Keratinocyte (primary cell): ENCODE measurements around the gene TMEM178A. TPM values are rescaled to one million over a fixed set of nuclear protein-coding genes. Genes with fewer than 3 reads are reported as not detected.

ENCODE experiments used
- DNase-seq: peaks from one replicate; pipeline ENCODE4 v3.0.0-alpha.2; 2011; ENCODE audit warnings: low read depth, missing footprints, low spot score
- FAIRE-seq: peaks from 2 replicates; lab custom pipeline; 2011; peaks lifted over from hg19 to GRCh38; lab: Jason Lieb, UNC
- H2AFZ ChIP-seq: 2 replicates; pipeline ENCODE4 v1.6.0; 2012; ENCODE audit warnings: low read length, control low read depth, inconsistent platforms; ENCODE audit not compliant: control insufficient read depth
- H3K27ac ChIP-seq: 2 replicates; pipeline ENCODE4 v1.5.1; 2011; ENCODE audit warnings: low read length; ENCODE audit not compliant: control insufficient read depth, insufficient read depth
- H3K27me3 ChIP-seq: 3 replicates; pipeline ENCODE4 v1.6.0; 2011; ENCODE audit warnings: low read length; ENCODE audit not compliant: control insufficient read depth, insufficient read depth; ENCODE audit errors: extremely low read depth
- H3K36me3 ChIP-seq, 2 experiments: 2 replicates in 1 of 2; 3 replicates in 1 of 2; pipeline ENCODE4 v1.5.1; 2011; ENCODE audit warnings: low read length in 2 of 2, mild to moderate bottlenecking in 1 of 2; ENCODE audit not compliant: control insufficient read depth in 2 of 2, insufficient read depth in 2 of 2; ENCODE audit errors: extremely low read depth in 1 of 2
- H3K4me1 ChIP-seq: 3 replicates; pipeline ENCODE4 v1.5.1; 2011; ENCODE audit warnings: low read length; ENCODE audit not compliant: control insufficient read depth, insufficient read depth; ENCODE audit errors: extremely low read depth
- H3K4me2 ChIP-seq: 3 replicates; pipeline ENCODE4 v1.6.0; 2011; ENCODE audit warnings: low read depth, low read length; ENCODE audit not compliant: control insufficient read depth, insufficient read depth; ENCODE audit errors: extremely low read depth
- H3K4me3 ChIP-seq, 3 experiments: fragments of 200-600 bp in 1 of 3; sonication (generic) in 1 of 3; 2 replicates in 2 of 3; 3 replicates in 1 of 3; pipeline ENCODE4 v1.5.1; 2011 to 2016; ENCODE audit warnings: low read length in 3 of 3, mild to moderate bottlenecking in 3 of 3, control low read depth in 2 of 3, inconsistent platforms in 1 of 3, low read depth in 1 of 3, mixed read lengths in 1 of 3, mixed run types in 1 of 3, moderate library complexity in 1 of 3; ENCODE audit not compliant: control insufficient read depth in 2 of 3, insufficient read depth in 2 of 3; ENCODE audit errors: extremely low read depth in 1 of 3
- H3K79me2 ChIP-seq: 2 replicates; pipeline ENCODE4 v1.6.0; 2012; ENCODE audit warnings: low read length; ENCODE audit not compliant: control insufficient read depth, insufficient read depth
- H3K9ac ChIP-seq: 3 replicates; pipeline ENCODE4 v1.6.0; 2011; ENCODE audit warnings: low read length; ENCODE audit not compliant: control insufficient read depth, insufficient read depth; ENCODE audit errors: extremely low read depth
- H3K9me1 ChIP-seq: 3 replicates; pipeline ENCODE4 v1.6.0; 2011; ENCODE audit warnings: low read length; ENCODE audit not compliant: control insufficient read depth, insufficient read depth; ENCODE audit errors: extremely low read depth
- H3K9me3 ChIP-seq: 2 replicates; pipeline ENCODE4 v1.5.1; 2012; ENCODE audit warnings: low read depth, low read length; ENCODE audit not compliant: control insufficient read depth
- H4K20me1 ChIP-seq: 3 replicates; pipeline ENCODE4 v1.6.0; 2011; ENCODE audit warnings: low read length; ENCODE audit not compliant: control insufficient read depth, insufficient read depth; ENCODE audit errors: extremely low read depth
- EZH2 ChIP-seq: IDR thresholded peaks from one replicate; pipeline ENCODE4 v1.6.1; 2012; ENCODE audit warnings: inconsistent platforms, mild to moderate bottlenecking, low read length, moderate library complexity
- dilution Hi-C: fragments of 300-500 bp; cut with MboI; formaldehyde crosslinking; loops from one replicate; pipeline ENCODE4 v1.7.0; 2020; ENCODE audit warnings: low sequenced_read_pairs; ENCODE audit not compliant: extremely low pct_ligation_motif_present
- polyA plus RNA-seq, 5 experiments: library from polyadenylated mRNA; depleted of rRNA in 3 of 5; stranded (reverse) in 3 of 5; stranded (forward) in 1 of 5; unstranded in 1 of 5; fragments of >200 nt; gene quantifications; 1 replicate in 1 of 5; 2 replicates in 3 of 5; 3 replicates in 1 of 5; pipeline versions ENCODE4 v1.2.1 to v1.2.3, GENCODE V29; 2011 to 2012; ENCODE audit warnings: missing spikeins in 2 of 5, low read depth in 1 of 5, low replicate concordance in 1 of 5
- TF ChIP-seq, protein P1 (sequence below), 3 experiments: IDR thresholded peaks in 1 of 3; conservative IDR thresholded peaks in 1 of 3; optimal IDR thresholded peaks in 1 of 3; 2 replicates in 2 of 3; 3 replicates in 1 of 3; pipeline versions ENCODE3 to v1.5.1; 2011; ENCODE audit warnings: low read length in 3 of 3, mild to moderate bottlenecking in 3 of 3, moderate library complexity in 2 of 3, control low read depth in 1 of 3, inconsistent platforms in 1 of 3; ENCODE audit not compliant: insufficient read depth in 2 of 3; ENCODE audit errors: extremely low read depth in 1 of 3

Gene TMEM178A
- polyA plus RNA-seq, 1 donor (not counting 4 experiments of a cell fraction or from before 2014, with no cell fraction given), result 0.07 TPM

GRCh38 chr2:39723497-39723896 lies 57.8 kb downstream of the TMEM178A start:
- no peak for FAIRE-seq
- peaks cover 4% of the 10 kb centered on the region for H3K27me3 ChIP-seq

DNA sequence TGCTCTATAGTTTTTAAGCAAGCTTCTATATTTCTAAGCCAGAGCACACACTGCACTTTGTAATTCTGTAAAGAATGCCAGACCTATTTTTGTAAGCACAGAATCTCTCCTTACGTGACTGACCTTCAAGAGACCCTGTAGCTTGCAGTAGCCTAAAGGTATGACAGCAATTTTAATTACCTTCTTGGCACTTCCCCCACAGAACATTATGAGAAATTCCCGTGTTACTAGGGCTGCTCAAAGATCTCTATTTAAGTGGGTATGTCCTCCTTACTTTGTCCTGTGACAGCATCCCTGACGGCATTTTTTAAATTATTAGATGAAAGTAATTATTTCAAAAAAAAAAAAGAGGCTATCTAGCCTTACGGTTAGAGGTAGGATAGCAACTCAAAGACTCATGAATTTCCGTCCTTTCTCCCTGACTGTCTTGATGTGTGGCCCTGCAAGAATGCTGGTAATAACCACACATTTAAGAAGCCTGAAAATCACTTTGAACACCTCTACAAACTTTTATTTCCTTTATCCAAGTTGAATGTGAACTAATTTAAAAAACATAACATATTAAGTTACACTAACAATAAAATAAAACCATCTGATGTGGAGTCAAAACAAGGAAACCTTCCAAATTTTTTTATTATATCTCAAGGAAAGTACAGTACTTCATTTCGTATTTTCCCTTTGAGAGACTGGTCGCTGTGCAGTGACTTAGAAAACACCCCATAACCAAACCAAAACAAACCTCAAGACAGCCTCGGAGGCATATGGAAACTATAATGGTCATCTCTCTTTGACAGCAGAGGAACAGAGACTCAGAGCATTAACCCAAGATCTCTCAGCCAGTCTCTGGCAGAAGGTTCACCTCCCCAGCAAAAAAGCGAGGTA lies 58.5 kb downstream of the TMEM178A start:
- no peak for TF ChIP-seq EZH2
- TF ChIP-seq, protein P1, sequence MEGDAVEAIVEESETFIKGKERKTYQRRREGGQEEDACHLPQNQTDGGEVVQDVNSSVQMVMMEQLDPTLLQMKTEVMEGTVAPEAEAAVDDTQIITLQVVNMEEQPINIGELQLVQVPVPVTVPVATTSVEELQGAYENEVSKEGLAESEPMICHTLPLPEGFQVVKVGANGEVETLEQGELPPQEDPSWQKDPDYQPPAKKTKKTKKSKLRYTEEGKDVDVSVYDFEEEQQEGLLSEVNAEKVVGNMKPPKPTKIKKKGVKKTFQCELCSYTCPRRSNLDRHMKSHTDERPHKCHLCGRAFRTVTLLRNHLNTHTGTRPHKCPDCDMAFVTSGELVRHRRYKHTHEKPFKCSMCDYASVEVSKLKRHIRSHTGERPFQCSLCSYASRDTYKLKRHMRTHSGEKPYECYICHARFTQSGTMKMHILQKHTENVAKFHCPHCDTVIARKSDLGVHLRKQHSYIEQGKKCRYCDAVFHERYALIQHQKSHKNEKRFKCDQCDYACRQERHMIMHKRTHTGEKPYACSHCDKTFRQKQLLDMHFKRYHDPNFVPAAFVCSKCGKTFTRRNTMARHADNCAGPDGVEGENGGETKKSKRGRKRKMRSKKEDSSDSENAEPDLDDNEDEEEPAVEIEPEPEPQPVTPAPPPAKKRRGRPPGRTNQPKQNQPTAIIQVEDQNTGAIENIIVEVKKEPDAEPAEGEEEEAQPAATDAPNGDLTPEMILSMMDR (optimal IDR thresholded peaks at IDR 0.05 in 1 of 3, IDR thresholded peaks at IDR 0.05 in 1 of 3, conservative IDR thresholded peaks at IDR 0.05 in 1 of 3; ENCODE audit: extremely low read depth in 1 of 3, insufficient read depth in 2 of 3, low read length in 3 of 3), result no peak
- dilution Hi-C loops, result no loop called here
- no peaks in the 10 kb centered on the region for H3K9me1 ChIP-seq
- peaks cover 4% of the 10 kb centered on the region for H3K27me3 ChIP-seq
- DNase-seq (no peak), FAIRE-seq (no peak)
- H3K9me3 ChIP-seq, result no peaks in the 10 kb centered on the region
- H3K36me3 ChIP-seq, result no peaks in the 10 kb centered on the region
- H3K9ac ChIP-seq, result no peak overlapping the region
- no peak overlapping the region for H3K4me3 ChIP-seq
- H3K79me2 ChIP-seq, result no peaks in the 10 kb centered on the region
- no peak overlapping the region for H2AFZ ChIP-seq
- H4K20me1 ChIP-seq, result no peaks in the 10 kb centered on the region
- no peaks in the 10 kb centered on the region for H3K4me1 ChIP-seq
- no peak overlapping the region for H3K4me2 ChIP-seq
- H3K27ac ChIP-seq, result no peak overlapping the region

More at GRCh38 chr2:39723497-39723896, 57.8 kb downstream of the TMEM178A start:
- H3K36me3 ChIP-seq, result no peaks in the 10 kb centered on the region
- no peak overlapping the region for H3K9ac ChIP-seq
- no peak overlapping the region for H3K27ac ChIP-seq
- no peaks in the 10 kb centered on the region for H3K79me2 ChIP-seq
- no peak for TF ChIP-seq EZH2
- TF ChIP-seq, protein P1 (optimal IDR thresholded peaks at IDR 0.05 in 1 of 3, IDR thresholded peaks at IDR 0.05 in 1 of 3, conservative IDR thresholded peaks at IDR 0.05 in 1 of 3; ENCODE audit: extremely low read depth in 1 of 3, insufficient read depth in 2 of 3, low read length in 3 of 3), result no peak
- dilution Hi-C loops, result no loop called here
- no peaks in the 10 kb centered on the region for H3K9me1 ChIP-seq
- H2AFZ ChIP-seq, result no peak overlapping the region
- DNase-seq, result no peak
- H3K9me3 ChIP-seq, result no peaks in the 10 kb centered on the region
- no peak overlapping the region for H3K4me3 ChIP-seq
- H3K4me1 ChIP-seq, result no peaks in the 10 kb centered on the region
- H4K20me1 ChIP-seq, result no peaks in the 10 kb centered on the region
- H3K4me2 ChIP-seq, result no peak overlapping the region
